Thyroid gland (tissue), 4 donors: Measurements from ENCODE around the gene MYO1D.

Source experiments
- POLR2A ChIP-seq, 2 donors: fragments of 450-650 bp; IDR thresholded peaks; one replicate each; pipeline ENCODE4 v1.6.1; 2017; ENCODE audit warnings: antibody characterized with exemption in 2 of 2, mild to moderate bottlenecking in 2 of 2, moderate library complexity in 1 of 2
- TF ChIP-seq, protein P1 (sequence below), 6 experiments: fragments of 200-600 bp in 3 of 6; fragments of 450-650 bp in 3 of 6; sonication (generic) in 3 of 6; IDR thresholded peaks; one replicate each; pipeline ENCODE4 v1.5.1; 2016 to 2019; ENCODE audit warnings: antibody characterized with exemption in 6 of 6, mild to moderate bottlenecking in 2 of 6, inconsistent platforms in 1 of 6, moderate library complexity in 1 of 6

DNA sequence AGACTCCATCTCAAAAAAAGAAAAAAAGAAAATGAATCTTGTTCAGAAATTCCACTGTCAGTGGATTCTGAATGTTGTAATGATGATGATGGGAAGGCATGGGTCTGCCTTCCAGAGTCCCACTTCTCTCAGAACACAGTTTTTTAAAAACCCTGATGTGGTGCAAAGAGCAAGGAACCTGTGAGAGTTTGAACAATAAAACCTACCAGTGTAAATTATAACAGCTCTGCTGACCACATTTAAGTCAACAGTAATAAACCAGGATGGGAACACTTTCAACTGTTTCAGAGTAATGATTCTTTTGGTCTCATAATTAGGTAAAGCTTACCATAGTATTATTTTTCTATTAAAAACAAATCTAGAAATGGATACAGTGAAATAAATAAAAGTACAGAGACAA, 99.0 kb downstream of the MYO1D start:
- TF ChIP-seq, protein P1, sequence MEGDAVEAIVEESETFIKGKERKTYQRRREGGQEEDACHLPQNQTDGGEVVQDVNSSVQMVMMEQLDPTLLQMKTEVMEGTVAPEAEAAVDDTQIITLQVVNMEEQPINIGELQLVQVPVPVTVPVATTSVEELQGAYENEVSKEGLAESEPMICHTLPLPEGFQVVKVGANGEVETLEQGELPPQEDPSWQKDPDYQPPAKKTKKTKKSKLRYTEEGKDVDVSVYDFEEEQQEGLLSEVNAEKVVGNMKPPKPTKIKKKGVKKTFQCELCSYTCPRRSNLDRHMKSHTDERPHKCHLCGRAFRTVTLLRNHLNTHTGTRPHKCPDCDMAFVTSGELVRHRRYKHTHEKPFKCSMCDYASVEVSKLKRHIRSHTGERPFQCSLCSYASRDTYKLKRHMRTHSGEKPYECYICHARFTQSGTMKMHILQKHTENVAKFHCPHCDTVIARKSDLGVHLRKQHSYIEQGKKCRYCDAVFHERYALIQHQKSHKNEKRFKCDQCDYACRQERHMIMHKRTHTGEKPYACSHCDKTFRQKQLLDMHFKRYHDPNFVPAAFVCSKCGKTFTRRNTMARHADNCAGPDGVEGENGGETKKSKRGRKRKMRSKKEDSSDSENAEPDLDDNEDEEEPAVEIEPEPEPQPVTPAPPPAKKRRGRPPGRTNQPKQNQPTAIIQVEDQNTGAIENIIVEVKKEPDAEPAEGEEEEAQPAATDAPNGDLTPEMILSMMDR (IDR thresholded peaks at IDR 0.05), result no peak
- TF ChIP-seq POLR2A (IDR thresholded peaks at IDR 0.05), result no peak
